Transverse colon (tissue), 4 donors: Measurements from ENCODE around the gene FBXL17. TPM values are rescaled to one million over a fixed set of nuclear protein-coding genes. Genes with fewer than 3 reads are reported as not detected.

Experiments used
- DNase-seq: peaks from one replicate; pipeline ENCODE4 v3.0.0-alpha.2; 2019
- H3K27ac ChIP-seq, 4 donors: fragments of 200-600 bp; sonication (generic); 2 replicates each; pipeline ENCODE4 v1.5.1; 2016 to 2018; ENCODE audit warnings: inconsistent platforms in 4 of 4
- H3K27me3 ChIP-seq: fragments of 200-600 bp; sonication (generic); 2 replicates; pipeline ENCODE4 v1.5.1; 2017; ENCODE audit warnings: inconsistent platforms
- H3K36me3 ChIP-seq, 4 donors: fragments of 200-600 bp; sonication (generic); 2 replicates each; pipeline ENCODE4 v1.5.1; 2017 to 2019; ENCODE audit warnings: inconsistent platforms in 4 of 4
- H3K4me1 ChIP-seq, 4 donors: fragments of 200-600 bp; sonication (generic); 2 replicates each; pipeline ENCODE4 v1.5.1; 2017 to 2020; ENCODE audit warnings: inconsistent platforms in 4 of 4
- H3K4me3 ChIP-seq, 4 donors: fragments of 200-600 bp; sonication (generic); 1 replicate in 1 of 4; 2 replicates in 3 of 4; pipeline versions ENCODE4 v1.5.1 to v1.6.1; 2017 to 2019; ENCODE audit warnings: inconsistent platforms in 4 of 4
- H3K9me3 ChIP-seq, 2 donors: fragments of 200-600 bp; sonication (generic); 2 replicates each; pipeline ENCODE4 v1.5.1; 2017 to 2019; ENCODE audit warnings: inconsistent platforms in 2 of 2
- EP300 ChIP-seq: sonication (generic); formaldehyde crosslinking; IDR thresholded peaks from one replicate; pipeline ENCODE4 v1.6.1; 2017; ENCODE audit warnings: antibody characterized with exemption, low read depth
- POLR2A ChIP-seq: fragments of 450-650 bp; IDR thresholded peaks from one replicate; pipeline ENCODE4 v1.6.1; 2016; ENCODE audit warnings: antibody characterized with exemption, mild to moderate bottlenecking, moderate library complexity
- POLR2AphosphoS5 ChIP-seq, 3 donors: sonication (generic); formaldehyde crosslinking; IDR thresholded peaks; one replicate each; pipeline ENCODE4 v1.6.1; 2016; ENCODE audit warnings: antibody characterized with exemption in 3 of 3
- WGBS, 2 donors: methylation state at CpG; one replicate each; pipeline ENCODE4 v1.1.5; 2018; ENCODE audit warnings: low coverage in 1 of 2; 5-methylcytosine and 5-hydroxymethylcytosine counted together
- in situ Hi-C, 4 donors: fragments of 200-750 bp; cut with MboI; loops; one replicate each; pipeline versions ENCODE4 v1.15.0 to v1.15.1; 2017; ENCODE audit warnings: low sequenced_read_pairs in 3 of 4, low pct_ligation_motif_present in 1 of 4, low pct_unique_long_range_greater_than_20kb in 1 of 4
- intact Hi-C: fragments of 100-400 bp; cut with DNase I; formaldehyde crosslinking; loops from one replicate; pipeline ENCODE4 v1.15.1; 2023; ENCODE audit warnings: low total_unique reads
- total RNA-seq, 4 donors: library from RNA; depleted of rRNA; stranded (reverse); fragments of >200 nt; gene quantifications; one replicate each; pipeline ENCODE4 v1.1.0, GENCODE V29; 2016
- TF ChIP-seq, protein P1 (sequence below), 5 experiments: fragments of 200-600 bp in 3 of 5; fragments of 450-650 bp in 2 of 5; sonication (generic) in 3 of 5; IDR thresholded peaks; 1 replicate in 2 of 5; 2 replicates in 3 of 5; pipeline ENCODE4 v1.5.1; 2016 to 2017; ENCODE audit warnings: antibody characterized with exemption in 5 of 5, inconsistent platforms in 3 of 5, mild to moderate bottlenecking in 2 of 5, moderate library complexity in 1 of 5

Gene FBXL17
- total RNA-seq, 4 donors from 2014 or later = 17.7 to 99.5 (median 24.6) TPM

GRCh38 chr5:108386345-108387061 lies 4.6 kb upstream of the FBXL17 start:
- intact Hi-C loops = no loop called here
- H3K9me3 ChIP-seq = no peaks in the 10 kb centered on the region
- in situ Hi-C loops = loop anchor here in 1 of 4 donors (25.0 kb wide), 1 partner anchor 1026 kb away; the partner anchor contains the start of gene PJA2
- H3K36me3 ChIP-seq = no peaks in the 10 kb centered on the region
- H3K4me3 ChIP-seq = no peak overlapping the region
- 75 to 77% methylated on average over 3 of the region's 3 CpGs for WGBS, 2 donors
- H3K4me1 ChIP-seq = peaks cover 0 to 9% (median 2%) of the 10 kb centered on the region in 4 donors
- no peaks in the 10 kb centered on the region for H3K27me3 ChIP-seq
- TF ChIP-seq, protein P1, sequence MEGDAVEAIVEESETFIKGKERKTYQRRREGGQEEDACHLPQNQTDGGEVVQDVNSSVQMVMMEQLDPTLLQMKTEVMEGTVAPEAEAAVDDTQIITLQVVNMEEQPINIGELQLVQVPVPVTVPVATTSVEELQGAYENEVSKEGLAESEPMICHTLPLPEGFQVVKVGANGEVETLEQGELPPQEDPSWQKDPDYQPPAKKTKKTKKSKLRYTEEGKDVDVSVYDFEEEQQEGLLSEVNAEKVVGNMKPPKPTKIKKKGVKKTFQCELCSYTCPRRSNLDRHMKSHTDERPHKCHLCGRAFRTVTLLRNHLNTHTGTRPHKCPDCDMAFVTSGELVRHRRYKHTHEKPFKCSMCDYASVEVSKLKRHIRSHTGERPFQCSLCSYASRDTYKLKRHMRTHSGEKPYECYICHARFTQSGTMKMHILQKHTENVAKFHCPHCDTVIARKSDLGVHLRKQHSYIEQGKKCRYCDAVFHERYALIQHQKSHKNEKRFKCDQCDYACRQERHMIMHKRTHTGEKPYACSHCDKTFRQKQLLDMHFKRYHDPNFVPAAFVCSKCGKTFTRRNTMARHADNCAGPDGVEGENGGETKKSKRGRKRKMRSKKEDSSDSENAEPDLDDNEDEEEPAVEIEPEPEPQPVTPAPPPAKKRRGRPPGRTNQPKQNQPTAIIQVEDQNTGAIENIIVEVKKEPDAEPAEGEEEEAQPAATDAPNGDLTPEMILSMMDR (IDR thresholded peaks at IDR 0.05) = no peak
- no peak for DNase-seq
- H3K27ac ChIP-seq = no peak overlapping the region

DNA sequence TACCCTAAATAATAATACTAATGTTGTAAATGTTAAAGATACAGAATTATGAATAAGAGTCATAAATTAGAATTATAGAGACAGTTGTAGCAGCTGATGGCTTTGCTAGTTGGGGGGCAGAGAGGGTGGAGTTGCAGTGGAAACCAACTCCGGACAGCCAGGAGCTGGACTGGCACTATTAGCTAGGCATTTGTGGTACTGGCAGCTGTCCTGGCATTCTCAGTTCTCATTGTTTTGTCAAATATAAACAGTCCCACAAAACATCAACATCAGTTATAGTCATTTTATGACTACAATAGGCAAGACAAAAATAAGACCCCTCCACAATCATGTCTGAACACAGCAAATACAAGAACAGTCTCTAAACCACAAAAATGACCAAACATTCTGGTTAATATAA lies 2.8 kb upstream of the FBXL17 start:
- Histone ChIP-seq H3K27me3 (no peaks in the 10 kb centered on the region), H3K4me3 (no peak overlapping the region), H3K27ac (no peak overlapping the region), H3K4me1 (peaks cover 0 to 14% (median 6%) of the 10 kb centered on the region in 4 donors), H3K36me3 (no peaks in the 10 kb centered on the region), H3K9me3 (no peaks in the 10 kb centered on the region)
- no peak for DNase-seq
- TF ChIP-seq POLR2AphosphoS5 (IDR thresholded peaks at IDR 0.05) (no peak), POLR2A (no peak), EP300 (no peak)
- TF ChIP-seq, protein P1 (IDR thresholded peaks at IDR 0.05) = no peak
- intact Hi-C loops = no loop called here
- in situ Hi-C loops = loop anchor here in 1 of 4 donors (25.0 kb wide), 1 partner anchor 1028 kb away; the partner anchor contains the start of gene PJA2
- whole genome bisulfite sequencing, 2 donors = 92% methylated on average over 1 of the region's 1 CpG; no CpG with 5 or more reads in 1 of the 2 donors

GRCh38 chr5:108382784-108383330 lies 959 bp upstream of the FBXL17 start:
- no peaks in the 10 kb centered on the region for H3K36me3 ChIP-seq
- DNase-seq = peak; percentile 16
- in situ Hi-C loops = loop anchor here in 1 of 4 donors (25.0 kb wide), 1 partner anchor 1029 kb away; the partner anchor contains the start of gene PJA2
- 6 to 22% methylated on average over 3 to 9 of the region's 9 CpGs for WGBS, 2 donors
- intact Hi-C loops = no loop called here
- H3K27me3 ChIP-seq = no peaks in the 10 kb centered on the region
- TF ChIP-seq, protein P1 (IDR thresholded peaks at IDR 0.05) = no peak
- TF ChIP-seq POLR2A = no peak
- no peak for TF ChIP-seq EP300
- TF ChIP-seq POLR2AphosphoS5 (IDR thresholded peaks at IDR 0.05) = no peak
- H3K27ac ChIP-seq = peak overlapping the region; percentile 98 to 99 (median 98)
- H3K4me1 ChIP-seq = peaks cover 0 to 26% (median 14%) of the 10 kb centered on the region in 4 donors
- no peaks in the 10 kb centered on the region for H3K9me3 ChIP-seq
- H3K4me3 ChIP-seq = peak overlapping the region; percentile 71 to 86 (median 80)

GRCh38 chr5:108381350-108381953 lies 446 bp downstream of the FBXL17 start:
- Histone ChIP-seq H3K27me3 (no peaks in the 10 kb centered on the region), H3K36me3 (no peaks in the 10 kb centered on the region), H3K4me3 (peak overlapping the region; percentile 71 to 86 (median 80)), H3K9me3 (peaks cover under 1% of the 10 kb centered on the region in 2 donors), H3K27ac (peak overlapping the region; percentile 98 to 99 (median 98)), H3K4me1 (peaks cover 0 to 26% (median 14%) of the 10 kb centered on the region in 4 donors)
- intact Hi-C loops = no loop called here
- TF ChIP-seq POLR2AphosphoS5 (IDR thresholded peaks at IDR 0.05) (peak in 2 of 3 donors; percentile 3 to 66), EP300 (no peak), POLR2A (peak; percentile 64)
- in situ Hi-C loops = loop anchor here in 1 of 4 donors (25.0 kb wide), 1 partner anchor 1031 kb away; the partner anchor contains the start of gene PJA2
- DNase-seq = peak; percentile 80
- 0% methylated on average over 38 of the region's 74 CpGs; no CpG with 5 or more reads in 1 of the 2 donors for WGBS, 2 donors
